Neural progenitor cell (in vitro differentiated cells): ENCODE measurements around the gene HS3ST2.

ENCODE experiments used
- CTCF ChIP-seq: fragments of 200-600 bp; sonication (generic); IDR thresholded peaks from 2 replicates; pipeline ENCODE4 v1.5.1; 2017; ENCODE audit warnings: antibody characterized with exemption, mild to moderate bottlenecking
- EZH2phosphoT487 ChIP-seq: fragments of 200-600 bp; sonication (generic); IDR thresholded peaks from 2 replicates; pipeline ENCODE4 v1.6.1; 2017; ENCODE audit warnings: antibody characterized with exemption

DNA sequence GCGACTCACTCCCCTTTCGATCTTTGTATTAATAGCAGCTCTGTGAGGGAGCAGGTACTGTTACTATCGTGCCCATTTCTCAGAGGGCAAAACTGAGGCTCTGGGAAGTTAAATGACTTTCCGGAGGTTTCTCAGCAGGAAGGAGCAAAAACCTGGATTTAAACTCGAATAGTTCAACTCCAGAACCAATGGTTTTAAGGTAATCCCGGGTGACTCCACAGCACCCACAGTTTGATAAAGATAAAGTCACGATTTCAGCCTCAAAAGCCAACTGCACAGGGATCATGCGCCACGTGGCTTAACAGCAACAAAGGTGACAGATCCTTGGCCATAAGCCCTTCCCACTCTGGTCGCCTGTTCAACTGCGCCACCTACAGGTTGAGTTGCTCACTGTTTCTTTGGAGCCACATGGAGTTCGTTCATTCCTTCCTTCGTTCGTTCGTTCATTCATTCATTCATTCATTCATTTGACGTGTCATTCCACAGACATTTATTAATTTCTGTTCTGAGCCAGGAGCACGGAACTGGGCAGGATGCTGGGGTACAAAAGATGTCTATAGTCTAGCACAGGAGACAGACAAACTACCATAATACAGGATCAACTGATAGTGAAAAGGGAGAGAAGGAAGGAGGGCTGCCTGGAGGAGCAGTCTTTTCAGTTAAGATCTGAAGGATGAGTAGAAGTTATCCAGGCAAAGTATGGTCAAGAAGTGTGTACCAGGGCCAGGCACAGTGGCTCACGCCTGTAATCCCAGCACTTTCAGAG is 134.8 kb downstream of the HS3ST2 start:
- TF ChIP-seq CTCF (peak; percentile 90), EZH2phosphoT487 (no peak)
